IMR-90 (cell line): ENCODE results near the gene HBM. TPM values are rescaled to one million over a fixed set of nuclear protein-coding genes. Genes with fewer than 3 reads are reported as not detected.

Experiments
- ATAC-seq: fragments of 200-7000 bp; cut with Tn5 transposase; 2 replicates; pipeline ENCODE4 v1.9.1; 2020; ENCODE audit warnings: low read depth, mild to moderate bottlenecking, moderate library complexity
- BruUV-seq: library from RNA; stranded (reverse); fragments of 400-500 nt; replicated peaks from 2 replicates; lab custom pipeline; 2021; lab: Mats Ljungman, UMichigan
- CTCF ChIA-PET: fragments of 300-600 bp; formaldehyde crosslinking; extraction: SDS; loops from one replicate; lab custom pipeline; 2021; ENCODE audit warnings: antibody characterized with exemption; lab: Yijun Ruan, JAX
- POLR2A ChIA-PET: fragments of 300-600 bp; sonication (Branson Sonifier 250); formaldehyde crosslinking; loops from one replicate; lab custom pipeline; 2022; ENCODE audit warnings: antibody characterized with exemption; ENCODE audit not compliant: unreplicated experiment; lab: Charles Lee
- DNase-seq: peaks from one replicate; pipeline ENCODE4 v3.0.0; 2013
- H2AFZ ChIP-seq: replicated peaks from 2 replicates; pipeline ENCODE3; 2013; ENCODE audit warnings: low read length, mild to moderate bottlenecking; ENCODE audit not compliant: poor library complexity
- H2AK5ac ChIP-seq: 2 replicates; pipeline ENCODE4 v1.6.1; 2013; ENCODE audit warnings: low read depth, low read length, inconsistent platforms
- H2AK9ac ChIP-seq: replicated peaks from 2 replicates; pipeline ENCODE3; 2013; ENCODE audit warnings: mild to moderate bottlenecking, low read depth, low read length, moderate library complexity; ENCODE audit not compliant: poor library complexity
- H2BK120ac ChIP-seq: 2 replicates; pipeline ENCODE4 v1.6.1; 2013; ENCODE audit warnings: low read depth, low read length, inconsistent platforms
- H2BK15ac ChIP-seq: 3 replicates; pipeline ENCODE4 v1.6.1; 2013; ENCODE audit warnings: low read depth, low read length, inconsistent platforms
- H2BK20ac ChIP-seq: 2 replicates; pipeline ENCODE4 v1.6.1; 2013; ENCODE audit warnings: low read depth, mild to moderate bottlenecking, inconsistent platforms, low read length, moderate library complexity
- H2BK5ac ChIP-seq: 2 replicates; pipeline ENCODE4 v1.6.1; 2013; ENCODE audit warnings: mild to moderate bottlenecking, low read depth, low read length, inconsistent platforms; ENCODE audit not compliant: poor library complexity, severe bottlenecking
- H3K14ac ChIP-seq: replicated peaks from 2 replicates; pipeline ENCODE4 v1.6.1; 2013; ENCODE audit warnings: low read depth, low read length, inconsistent platforms
- H3K18ac ChIP-seq: 2 replicates; pipeline ENCODE4 v1.6.1; 2013; ENCODE audit warnings: low read depth, low read length, control low read depth
- H3K23ac ChIP-seq: 2 replicates; pipeline ENCODE4 v1.6.1; 2013; ENCODE audit warnings: low read depth, low read length, inconsistent platforms
- H3K27ac ChIP-seq: 2 replicates; pipeline ENCODE4 v1.5.1; 2013; ENCODE audit warnings: mild to moderate bottlenecking, control low read depth, low read length; ENCODE audit not compliant: insufficient read depth
- H3K27me3 ChIP-seq: 2 replicates; pipeline ENCODE4 v1.6.1; 2013; ENCODE audit warnings: low read length; ENCODE audit not compliant: control insufficient read depth, insufficient read depth
- H3K36me3 ChIP-seq: 2 replicates; pipeline ENCODE4 v1.6.1; 2013; ENCODE audit warnings: low read length, mixed read lengths; ENCODE audit not compliant: control insufficient read depth, insufficient read depth
- H3K4ac ChIP-seq: 2 replicates; pipeline ENCODE4 v1.6.1; 2013; ENCODE audit warnings: low read depth, low read length, inconsistent platforms
- H3K4me1 ChIP-seq: 2 replicates; pipeline ENCODE4 v1.6.1; 2013; ENCODE audit warnings: low read length, mixed read lengths; ENCODE audit not compliant: control insufficient read depth, insufficient read depth
- H3K4me2 ChIP-seq: 2 replicates; pipeline ENCODE4 v1.6.1; 2013; ENCODE audit warnings: low read depth, mild to moderate bottlenecking, control low read depth, low read length, moderate library complexity
- H3K4me3 ChIP-seq: 2 replicates; pipeline ENCODE4 v1.5.1; 2013; ENCODE audit warnings: low read depth, mild to moderate bottlenecking, control low read depth, low read length, moderate library complexity; ENCODE audit not compliant: insufficient read depth
- H3K56ac ChIP-seq: 2 replicates; pipeline ENCODE4 v1.6.1; 2013; ENCODE audit warnings: low read length, inconsistent platforms; ENCODE audit not compliant: insufficient read depth; ENCODE audit errors: extremely low read depth
- H3K79me1 ChIP-seq, 2 experiments: 2 replicates each; pipeline ENCODE4 v1.6.1; 2013; ENCODE audit warnings: low read length in 2 of 2, inconsistent platforms in 1 of 2, low read depth in 1 of 2
- H3K9ac ChIP-seq: 2 replicates; pipeline ENCODE4 v1.6.1; 2013; ENCODE audit warnings: low read depth, low read length, control low read depth
- H3K9me1 ChIP-seq: 2 replicates; pipeline ENCODE4 v1.6.1; 2013; ENCODE audit warnings: low read length, inconsistent platforms; ENCODE audit not compliant: insufficient read depth
- H3K9me3 ChIP-seq: 2 replicates; pipeline ENCODE4 v1.6.1; 2013; ENCODE audit warnings: low read length; ENCODE audit not compliant: control insufficient read depth, insufficient read depth
- H4K20me1 ChIP-seq: 2 replicates; pipeline ENCODE4 v1.6.1; 2013; ENCODE audit warnings: low read length, inconsistent platforms; ENCODE audit not compliant: insufficient read depth
- H4K5ac ChIP-seq: 2 replicates; pipeline ENCODE4 v1.6.1; 2013; ENCODE audit warnings: mild to moderate bottlenecking, low read depth, low read length, control low read depth
- H4K8ac ChIP-seq, 2 experiments: 2 replicates each; pipeline ENCODE4 v1.6.1; 2013; ENCODE audit warnings: low read depth in 2 of 2, low read length in 2 of 2, control low read depth in 1 of 2, inconsistent platforms in 1 of 2
- H4K91ac ChIP-seq: 2 replicates; pipeline ENCODE4 v1.6.1; 2013; ENCODE audit warnings: low read depth, low read length, inconsistent platforms; ENCODE audit not compliant: insufficient read depth
- BHLHE40 ChIP-seq: fragments of 150-350 bp; IDR thresholded peaks from 2 replicates; pipeline ENCODE4 v1.6.1; 2016; ENCODE audit warnings: mild to moderate bottlenecking, low read depth, low read length
- CHD1 ChIP-seq: IDR thresholded peaks from 2 replicates; pipeline ENCODE4 v1.6.1; 2012; ENCODE audit warnings: low read depth, low read length, improper control_type of control experiment
- MAFK ChIP-seq: IDR thresholded peaks from 2 replicates; pipeline ENCODE4 v1.6.1; 2012; ENCODE audit warnings: low read depth, low read length, improper control_type of control experiment
- MXI1 ChIP-seq: IDR thresholded peaks from 2 replicates; pipeline ENCODE4 v1.6.1; 2012; ENCODE audit warnings: low read depth, mild to moderate bottlenecking, low read length, moderate library complexity, borderline replicate concordance
- NFE2L2 ChIP-seq: fragments of 150-350 bp; IDR thresholded peaks from 2 replicates; pipeline ENCODE4 v1.6.1; 2016; ENCODE audit warnings: low read depth, mild to moderate bottlenecking, low read length
- RAD21 ChIP-seq: IDR thresholded peaks from 2 replicates; pipeline ENCODE4 v1.6.1; 2012; ENCODE audit warnings: low read length, improper control_type of control experiment
- WGBS, 2 experiments: methylation state at CpG; one replicate each; pipeline versions ENCODE4 v1.1.5 to v1.1.7; 2013; ENCODE audit warnings: missing lambda C conversion rate in 2 of 2; ENCODE audit not compliant: insufficient read length in 1 of 2; ENCODE audit errors: extremely low coverage in 2 of 2; 5-methylcytosine and 5-hydroxymethylcytosine counted together
- dilution Hi-C: fragments of 300-500 bp; cut with HindIII; formaldehyde crosslinking; loops from one replicate; pipeline ENCODE4 v1.14.3; 2018; ENCODE audit warnings: low sequenced_read_pairs; ENCODE audit not compliant: unreplicated experiment
- in situ Hi-C: fragments of 300-500 bp; cut with MboI; formaldehyde crosslinking; loops from 3 replicates; pipeline ENCODE4 v1.14.3; 2019; ENCODE audit warnings: low sequenced_read_pairs, inconsistent platforms, mixed read lengths
- intact Hi-C: fragments of 100-400 bp; cut with micrococcal nuclease; formaldehyde crosslinking; loops from 2 replicates; pipeline ENCODE4 v1.10.0; 2022
- polyA plus RNA-seq, 3 experiments: library from polyadenylated mRNA; depleted of rRNA; stranded (reverse); fragments of >200 nt; gene quantifications; 2 replicates each; pipeline ENCODE4 v1.2.3, GENCODE V29; 2012; ENCODE audit warnings: low replicate concordance in 1 of 3
- total RNA-seq: library from RNA; depleted of rRNA; stranded (reverse); fragments of >200 nt; gene quantifications from 2 replicates; pipeline ENCODE4 v1.2.3, GENCODE V29; 2012

The HBM gene
- total and polyA plus RNA-seq, 2 of the 4 experiments (the other 2 are of a cell fraction) = not detected

DNA sequence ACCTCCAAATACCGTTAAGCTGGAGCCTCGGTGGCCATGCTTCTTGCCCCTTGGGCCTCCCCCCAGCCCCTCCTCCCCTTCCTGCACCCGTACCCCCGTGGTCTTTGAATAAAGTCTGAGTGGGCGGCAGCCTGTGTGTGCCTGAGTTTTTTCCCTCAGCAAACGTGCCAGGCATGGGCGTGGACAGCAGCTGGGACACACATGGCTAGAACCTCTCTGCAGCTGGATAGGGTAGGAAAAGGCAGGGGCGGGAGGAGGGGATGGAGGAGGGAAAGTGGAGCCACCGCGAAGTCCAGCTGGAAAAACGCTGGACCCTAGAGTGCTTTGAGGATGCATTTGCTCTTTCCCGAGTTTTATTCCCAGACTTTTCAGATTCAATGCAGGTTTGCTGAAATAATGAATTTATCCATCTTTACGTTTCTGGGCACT lies 11.6 kb downstream of the HBM start:
- H3K27me3 ChIP-seq = peaks cover 40% of the 10 kb centered on the region
- H3K18ac ChIP-seq = no peak overlapping the region
- ChIA-PET CTCF (no interaction called here), POLR2A (no interaction called here)
- TF ChIP-seq CHD1 = no peak
- TF ChIP-seq NFE2L2 = no peak
- TF ChIP-seq BHLHE40 = no peak
- TF ChIP-seq MXI1 = peak; percentile 40; the same call in 1 of the 2 replicates
- no peak for TF ChIP-seq RAD21
- TF ChIP-seq MAFK = no peak
- 0% methylated on average over 1 of the region's 13 CpGs; no CpG with 5 or more reads in 1 of the 2 experiments for WGBS, 2 experiments
- H2AK9ac ChIP-seq = no peak overlapping the region
- no peaks in the 10 kb centered on the region for H3K36me3 ChIP-seq
- H3K9me1 ChIP-seq = no peaks in the 10 kb centered on the region
- no peak overlapping the region for H2AFZ ChIP-seq
- no peak overlapping the region for H4K91ac ChIP-seq
- H2BK15ac ChIP-seq = no peak overlapping the region
- no peak overlapping the region for H4K8ac ChIP-seq
- in situ Hi-C loops (no loop called here), dilution Hi-C loops (no loop called here), intact Hi-C loops (no loop called here)
- ATAC-seq (no peak), DNase-seq (peak; percentile 25)
- no peak overlapping the region for H3K4me2 ChIP-seq
- no peak overlapping the region for H3K4ac ChIP-seq
- no TSS peak for BruUV-seq
- H3K79me1 ChIP-seq = no peaks in the 10 kb centered on the region
- H3K27ac ChIP-seq = no peak overlapping the region
- no peak overlapping the region for H3K4me3 ChIP-seq
- no peak overlapping the region for H2BK120ac ChIP-seq
- H2BK5ac ChIP-seq = no peak overlapping the region
- H2AK5ac ChIP-seq = no peak overlapping the region
- H3K23ac ChIP-seq = no peak overlapping the region
- no peak overlapping the region for H3K14ac ChIP-seq
- H3K4me1 ChIP-seq = peaks cover 5% of the 10 kb centered on the region; the same call in 1 of the 2 replicates
- no peak overlapping the region for H3K56ac ChIP-seq
- 0 out of 2 replicates have a peak, but pooled peaks cover 2% of the 10 kb centered on the region for H3K9me3 ChIP-seq
- H3K9ac ChIP-seq = no peak overlapping the region
- H4K5ac ChIP-seq = no peak overlapping the region
- H2BK20ac ChIP-seq = no peak overlapping the region
- peaks cover 18% of the 10 kb centered on the region for H4K20me1 ChIP-seq
